Spleen (tissue), 11 donors: Measurements from ENCODE around the gene RBM12. TPM values are rescaled to one million over a fixed set of nuclear protein-coding genes. Genes with fewer than 3 reads are reported as not detected.

Experiments
- DNase-seq: peaks from one replicate; pipeline ENCODE4 v3.0.0-alpha.2; 2020
- H3K27ac ChIP-seq, 8 donors: fragments of 200-600 bp; sonication (generic) in 7 of 8; 1 replicate in 4 of 8; 2 replicates in 4 of 8; pipeline versions ENCODE4 v1.5.0 to v1.8.0; 2016 to 2021; ENCODE audit warnings: inconsistent platforms in 4 of 8, mild to moderate bottlenecking in 4 of 8, moderate library complexity in 1 of 8
- H3K27me3 ChIP-seq, 7 donors: fragments of 200-600 bp; sonication (generic) in 6 of 7; replicated peaks in 1 of 7; 1 replicate in 4 of 7; 2 replicates in 3 of 7; pipeline versions ENCODE4 v1.5.0 to v1.8.0; 2016 to 2021; ENCODE audit warnings: inconsistent platforms in 3 of 7, mild to moderate bottlenecking in 1 of 7
- H3K36me3 ChIP-seq, 6 donors: fragments of 200-600 bp; sonication (generic) in 5 of 6; 1 replicate in 4 of 6; 2 replicates in 2 of 6; pipeline versions ENCODE4 v1.5.0 to v1.8.0; 2016 to 2021; ENCODE audit warnings: inconsistent platforms in 2 of 6
- H3K4me1 ChIP-seq, 6 donors: fragments of 200-600 bp; sonication (generic) in 5 of 6; 1 replicate in 3 of 6; 2 replicates in 3 of 6; pipeline versions ENCODE4 v1.5.0 to v1.8.0; 2016 to 2021; ENCODE audit warnings: inconsistent platforms in 3 of 6
- H3K4me3 ChIP-seq, 8 donors: fragments of 200-600 bp; sonication (generic) in 7 of 8; 1 replicate in 4 of 8; 2 replicates in 4 of 8; pipeline versions ENCODE4 v1.5.0 to v1.8.0; 2016 to 2021; ENCODE audit warnings: inconsistent platforms in 4 of 8, mild to moderate bottlenecking in 4 of 8, moderate library complexity in 2 of 8
- H3K9me3 ChIP-seq, 8 donors: fragments of 200-600 bp; sonication (generic) in 7 of 8; 1 replicate in 4 of 8; 2 replicates in 4 of 8; pipeline versions ENCODE4 v1.5.0 to v1.8.0; 2016 to 2021; ENCODE audit warnings: inconsistent platforms in 4 of 8
- CTCF ChIP-seq, 11 experiments: fragments of 200-600 bp in 7 of 11; fragments of 450-650 bp in 4 of 11; sonication (generic) in 4 of 11; IDR thresholded peaks in 8 of 11; conservative IDR thresholded peaks in 3 of 11; 1 replicate in 7 of 11; 2 replicates in 4 of 11; pipeline versions ENCODE4 v1.4.0 to v1.8.0; 2016 to 2021; ENCODE audit warnings: antibody characterized with exemption in 11 of 11, inconsistent platforms in 4 of 11, mild to moderate bottlenecking in 1 of 11
- POLR2A ChIP-seq, 3 donors: fragments of 450-650 bp; IDR thresholded peaks; one replicate each; pipeline ENCODE4 v1.5.1; 2017; ENCODE audit warnings: antibody characterized with exemption in 3 of 3, mild to moderate bottlenecking in 1 of 3
- POLR2AphosphoS5 ChIP-seq, 3 donors: sonication (generic); formaldehyde crosslinking; IDR thresholded peaks; one replicate each; pipeline ENCODE4 v1.5.1; 2017; ENCODE audit warnings: antibody characterized with exemption in 3 of 3
- WGBS, 5 donors: extraction: QIAGEN DNeasy Blood & Tissue Kit in 3 of 5; methylation state at CpG; one replicate each; pipeline versions ENCODE4 v1.1.5 to v1.1.7; 2013 to 2018; 5-methylcytosine and 5-hydroxymethylcytosine counted together
- intact Hi-C: fragments of 100-400 bp; cut with DNase I; formaldehyde crosslinking; loops from one replicate; pipeline ENCODE4 v1.15.0; 2023; ENCODE audit warnings: low total_unique reads
- polyA plus RNA-seq, 3 donors: library from polyadenylated mRNA; stranded (reverse); fragments of 200-250 nt; gene quantifications; one replicate each; pipeline ENCODE4 v1.2.1, GENCODE V29; 2013
- total RNA-seq, 7 donors: library from RNA; depleted of rRNA in 3 of 7; stranded (reverse); fragments of >200 nt in 3 of 7; fragmentation: NEBNext Ultra II Directional in 4 of 7; extraction: Animal tissue kit (Norgen Biotek cat#: 25700) in 4 of 7; gene quantifications; one replicate each; pipeline versions ENCODE4 v1.1.0 to v1.2.1, GENCODE V29; 2016 to 2021
- donor health status: healthy with polysubstance abuse.
- donor health status: DM: no; HTN: no; CAD: no; lungs with moderate emphysema.
- donor health status: DM: no; HTN: no; CAD: no.
- donor health status: Bipolar disorder and iron deficiency.
- donor health status: healthy.
- donor health status: DM: no; HTN: no; CAD: no.
- donor health status: DM: yes; HTN: yes; CAD: no.

The RBM12 gene
- total and polyA plus RNA-seq, 10 donors: 10.6 to 100 (median 51.4) TPM

- Histone ChIP-seq H3K27me3 (no peaks in the 10 kb centered on the region), H3K9me3 (no peaks in the 10 kb centered on the region), H3K27ac (no peak overlapping the region), H3K36me3 (peaks cover 0 to 18% (median 10%) of the 10 kb centered on the region in 6 donors), H3K4me1 (peaks cover 0 to 42% (median 4%) of the 10 kb centered on the region in 6 donors), H3K4me3 (no peak overlapping the region)
- intact Hi-C loops: no loop called here
- no peak for TF ChIP-seq CTCF (IDR thresholded peaks at IDR 0.05 in 8 of 11, conservative IDR thresholded peaks at IDR 0.05 in 3 of 11)
- no peak for TF ChIP-seq POLR2AphosphoS5 (IDR thresholded peaks at IDR 0.05)
- TF ChIP-seq POLR2A (IDR thresholded peaks at IDR 0.05): no peak
- no peak for DNase-seq
- 90 to 97% (median 96%) methylated on average over 2 of the region's 2 CpGs for WGBS, 5 donors
Measured at GRCh38 chr20:35636095-35636494, 28.6 kb downstream of the RBM12 start.

DNA sequence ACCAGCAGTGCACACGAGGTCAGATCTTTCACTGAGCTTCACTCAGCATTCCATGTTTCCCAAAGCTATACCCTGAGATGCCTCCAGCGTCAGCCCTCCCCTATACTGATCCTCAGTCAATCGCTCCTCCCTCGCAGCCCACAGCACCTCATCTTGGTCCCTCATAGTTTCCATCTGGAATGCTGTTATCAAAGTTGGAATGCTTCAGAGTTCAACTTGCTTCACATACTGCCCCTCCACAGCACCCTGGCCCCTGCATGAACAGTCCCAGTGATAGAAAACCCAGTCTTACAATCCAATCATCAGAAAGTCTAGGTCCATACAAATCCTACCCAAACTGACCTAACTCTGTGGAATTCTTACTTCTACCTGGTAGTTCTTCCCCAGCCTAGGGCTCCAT is 29.0 kb downstream of the RBM12 start:
- Histone ChIP-seq H3K4me3 (no peak overlapping the region), H3K27ac (no peak overlapping the region), H3K27me3 (no peaks in the 10 kb centered on the region), H3K4me1 (peaks cover 0 to 37% (median 3%) of the 10 kb centered on the region in 6 donors), H3K9me3 (no peaks in the 10 kb centered on the region), H3K36me3 (peaks cover 0 to 23% (median 14%) of the 10 kb centered on the region in 6 donors)
- TF ChIP-seq POLR2AphosphoS5 (IDR thresholded peaks at IDR 0.05) (peak in 1 of 3 donors; percentile 8), POLR2A (IDR thresholded peaks at IDR 0.05) (no peak), CTCF (IDR thresholded peaks at IDR 0.05 in 8 of 11, conservative IDR thresholded peaks at IDR 0.05 in 3 of 11) (no peak)
- intact Hi-C loops: no loop called here
- DNase-seq: no peak
- WGBS, 5 donors: 87 to 94% (median 93%) methylated on average over 4 of the region's 4 CpGs

DNA sequence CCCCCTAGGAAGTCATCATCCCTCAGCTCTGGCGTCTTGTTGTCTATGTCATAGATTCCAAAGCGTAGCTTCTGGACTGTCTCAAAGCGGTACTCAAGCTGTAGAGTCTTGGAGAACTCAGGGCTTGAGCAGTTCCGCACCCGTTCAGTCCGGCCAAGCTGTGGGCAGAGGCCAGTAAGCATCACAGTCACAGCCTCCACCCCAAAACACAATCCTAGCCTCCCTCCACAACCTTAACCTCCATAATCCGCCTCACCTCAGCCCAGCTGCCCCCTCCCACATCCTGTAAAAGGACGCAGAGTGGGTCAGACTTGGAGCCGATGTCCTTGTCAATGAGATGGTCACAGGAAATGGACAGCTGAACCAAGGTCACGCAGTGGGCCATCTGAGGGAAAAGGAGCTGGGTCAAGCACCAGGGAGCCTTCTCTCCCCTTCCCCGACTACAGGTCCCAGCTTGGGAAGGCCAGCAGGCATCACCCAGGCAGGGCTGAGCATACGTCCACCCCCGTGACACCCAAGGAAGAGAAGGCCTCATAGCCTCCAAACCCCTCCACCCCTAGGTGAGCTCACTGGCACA is 32.1 kb downstream of the RBM12 start:
- DNase-seq: no peak
- Histone ChIP-seq H3K4me3 (no peak overlapping the region), H3K27me3 (no peaks in the 10 kb centered on the region), H3K27ac (no peak overlapping the region), H3K9me3 (no peaks in the 10 kb centered on the region), H3K36me3 (peaks cover 0 to 53% (median 43%) of the 10 kb centered on the region in 6 donors), H3K4me1 (peaks cover 0 to 23% (median 3%) of the 10 kb centered on the region in 6 donors)
- intact Hi-C loops: no loop called here
- WGBS, 5 donors: 80 to 90% (median 87%) methylated on average over 9 to 13 of the region's 13 CpGs
- TF ChIP-seq POLR2AphosphoS5 (IDR thresholded peaks at IDR 0.05) (peak; percentile 10 to 28 (median 24)), POLR2A (IDR thresholded peaks at IDR 0.05) (no peak), CTCF (IDR thresholded peaks at IDR 0.05 in 8 of 11, conservative IDR thresholded peaks at IDR 0.05 in 3 of 11) (no peak)

DNA sequence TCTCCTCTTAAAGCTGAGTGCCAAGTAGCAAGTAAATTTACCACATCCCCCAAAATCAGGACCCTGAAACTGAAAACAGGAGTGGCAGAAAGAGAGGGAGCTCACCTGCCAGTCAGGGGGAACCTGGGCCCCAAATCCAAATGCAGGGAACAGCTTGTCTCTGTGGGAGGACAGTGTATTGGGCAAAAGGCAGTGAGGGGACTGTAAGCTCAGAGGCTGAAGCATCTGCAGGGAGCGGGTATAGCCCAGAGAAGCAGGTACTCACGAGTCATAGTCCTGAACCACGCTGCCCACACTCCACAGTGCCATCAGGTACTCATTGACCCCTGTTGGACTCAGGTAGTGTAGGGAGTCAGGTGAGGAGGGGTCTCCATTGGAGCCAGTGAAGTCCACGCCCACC is 34.1 kb downstream of the RBM12 start:
- H3K27ac ChIP-seq: peak overlapping the region in 1 of 8 donors; percentile 17
- no peak overlapping the region for H3K4me3 ChIP-seq
- intact Hi-C loops: no loop called here
- no peaks in the 10 kb centered on the region for H3K9me3 ChIP-seq
- 95 to 99% (median 95%) methylated on average over 4 of the region's 4 CpGs for WGBS, 5 donors
- peaks cover 0 to 11% (median 3%) of the 10 kb centered on the region in 6 donors for H3K4me1 ChIP-seq
- no peaks in the 10 kb centered on the region for H3K27me3 ChIP-seq
- no peak for TF ChIP-seq CTCF (IDR thresholded peaks at IDR 0.05 in 8 of 11, conservative IDR thresholded peaks at IDR 0.05 in 3 of 11)
- no peak for TF ChIP-seq POLR2AphosphoS5 (IDR thresholded peaks at IDR 0.05)
- no peak for TF ChIP-seq POLR2A (IDR thresholded peaks at IDR 0.05)
- H3K36me3 ChIP-seq: peaks cover 0 to 73% (median 63%) of the 10 kb centered on the region in 6 donors
- DNase-seq: no peak
